Measurements from ENCODE around the gene CHAT. TPM values are rescaled to one million over a fixed set of nuclear protein-coding genes. Genes with fewer than 3 reads are reported as not detected.

CHAT gene
- total RNA-seq, 1 experiment from 2014 or later: not detected

GRCh38 chr10:49611166-49611815 lies 2.5 kb upstream of the CHAT start:
- H3K4me1 Mint-ChIP-seq: peaks cover 32 to 49% of the 10 kb centered on the region in 2 experiments
- peaks cover 2% of the 10 kb centered on the region for H4K20me1 ChIP-seq (ENCODE audit: control insufficient read depth, insufficient read depth, insufficient read length)
- H2AK5ac ChIP-seq (ENCODE audit: insufficient read length, low read length): no peak overlapping the region
- no peak for TF ChIP-seq CTCF (conservative IDR thresholded peaks at IDR 0.05)
- no peak overlapping the region for H2AFZ ChIP-seq (ENCODE audit: low read length)
- peaks cover 25% of the 10 kb centered on the region for H3K23me2 ChIP-seq (ENCODE audit: insufficient read length, low read depth, low read length, poor library complexity, severe bottlenecking)
- no peaks in the 10 kb centered on the region for H3K79me2 ChIP-seq (ENCODE audit: insufficient read depth, low read length)
- no peak overlapping the region for H2BK120ac ChIP-seq (ENCODE audit: low read depth, low read length, poor library complexity, severe bottlenecking)
- peak overlapping the region; percentile 44 to 75 for H3K4me3 Mint-ChIP-seq
- H2BK15ac ChIP-seq (ENCODE audit: low read depth, low read length): no peak overlapping the region
- no peaks in the 10 kb centered on the region; a peak in 1 of 7 replicates for H3K36me3 Mint-ChIP-seq (ENCODE audit: insufficient read depth in 1 of 3, low read depth in 3 of 3)
- H3K4ac ChIP-seq (ENCODE audit: low read depth, low read length): no peak overlapping the region
- H3K18ac ChIP-seq (ENCODE audit: insufficient read length, low read depth, low read length): no peak overlapping the region
- peak; percentile 78 for DNase-seq
- no peaks in the 10 kb centered on the region for H3K79me1 ChIP-seq (ENCODE audit: insufficient read depth, low read depth, low read length, poor library complexity, severe bottlenecking)
- no peak overlapping the region for H3K27ac Mint-ChIP-seq
- H3K14ac ChIP-seq (ENCODE audit: insufficient read depth, low read length): no peak overlapping the region
- H4K91ac ChIP-seq (ENCODE audit: insufficient read length, low read depth, low read length): no peak overlapping the region
- peaks cover 99% of the 10 kb centered on the region for H3K27me3 Mint-ChIP-seq (ENCODE audit: low read depth)
- H3K27me3 ChIP-seq (ENCODE audit: insufficient read depth, low read length): peaks cover 81% of the 10 kb centered on the region
- H2BK12ac ChIP-seq (ENCODE audit: insufficient read length, low read depth, low read length): no peak overlapping the region
- no peak overlapping the region for H2BK5ac ChIP-seq (ENCODE audit: insufficient read length, low read length)
- no peak overlapping the region for H3K9ac ChIP-seq (ENCODE audit: extremely low read depth, insufficient read length, low read length)
- H3K56ac ChIP-seq (ENCODE audit: insufficient read length, low read depth, low read length): no peak overlapping the region
- H3K9me3 ChIP-seq (ENCODE audit: control insufficient read depth, low read depth, low read length): no peaks in the 10 kb centered on the region
- H4K8ac ChIP-seq (replicated peaks; ENCODE audit: insufficient read length, low read depth, low read length): no peak overlapping the region
- no peak overlapping the region for H3K23ac ChIP-seq (ENCODE audit: insufficient read length, low read depth, low read length)
- H2BK20ac ChIP-seq (ENCODE audit: low read depth, low read length, poor library complexity, severe bottlenecking): no peak overlapping the region
- peaks cover 2 to 12% of the 10 kb centered on the region in 2 experiments; a peak in 3 of 5 replicates for H3K9me3 Mint-ChIP-seq
- no peak overlapping the region for H3T11ph ChIP-seq (ENCODE audit: low read length)
- WGBS (ENCODE audit: extremely low coverage, insufficient read length, low lambda C conversion rate): no CpG with 5 or more reads among the region's 63 CpGs
- no peak overlapping the region for H4K5ac ChIP-seq (ENCODE audit: insufficient read length, low read depth, low read length)
- H3K27ac ChIP-seq (ENCODE audit: insufficient read length, low read depth, low read length): no peak overlapping the region
- peak overlapping the region; percentile 34 for H3K4me2 ChIP-seq (ENCODE audit: insufficient read depth, insufficient read length, low read length)
- no peaks in the 10 kb centered on the region; the same call in 1 of the 2 replicates for H3K4me1 ChIP-seq (ENCODE audit: insufficient read depth, low read length)
